GM19463 (cell line): Measurements from ENCODE around the gene UGT1A9.

Experiments
- ATAC-seq: cut with Tn5 transposase; IDR thresholded peaks from one replicate; pipeline ENCODE4 v1.9.1; 2021; ENCODE audit warnings: mild to moderate bottlenecking, moderate library complexity; ENCODE audit not compliant: unreplicated experiment

UGT1A9 gene

GRCh38 chr2:233814056-233814835, 142.5 kb downstream of the UGT1A9 start:
- no peak for ATAC-seq

- no peak for ATAC-seq
These were observed 144.2 kb downstream of the UGT1A9 start for GRCh38 chr2:233815861-233816260.

DNA sequence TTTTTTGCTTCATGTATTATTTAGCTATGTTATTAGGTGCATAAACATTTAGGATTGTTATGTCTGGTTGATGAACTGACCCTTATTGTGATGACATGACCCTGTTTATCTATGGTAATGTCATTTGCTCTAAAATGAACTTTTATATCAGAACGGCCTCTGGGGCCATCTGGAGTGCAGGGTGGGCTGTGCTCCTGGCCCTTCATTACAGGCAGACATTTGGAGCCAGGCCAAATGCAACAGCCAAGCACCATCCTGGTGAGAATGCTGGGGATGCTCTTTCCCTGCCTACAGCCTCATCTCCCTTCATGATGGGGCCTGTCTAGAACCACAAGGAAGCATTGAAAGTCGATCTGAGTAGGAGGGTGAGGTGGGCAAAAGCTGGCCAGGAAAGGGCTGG, 144.6 kb downstream of the UGT1A9 start:
- ATAC-seq: no peak

DNA sequence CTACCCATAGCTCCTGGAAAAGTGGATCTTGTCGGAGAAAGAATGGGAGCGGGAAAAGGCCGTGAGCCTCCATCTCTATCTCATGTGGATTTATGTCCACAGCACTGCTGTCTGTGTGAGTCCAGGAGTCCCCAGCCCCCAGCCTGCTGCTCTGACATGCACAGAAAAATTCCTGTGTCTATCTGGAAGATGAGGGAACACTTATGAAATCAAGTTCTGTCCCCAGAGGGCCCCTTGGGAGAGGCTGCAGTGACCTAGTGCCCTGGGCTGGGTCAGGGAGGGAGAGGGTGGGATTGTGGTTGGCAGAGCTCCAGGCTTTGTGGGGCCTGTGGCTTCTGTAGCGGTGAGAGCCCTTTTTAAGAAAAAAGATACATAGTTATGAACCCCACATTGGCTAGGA, 145.1 kb downstream of the UGT1A9 start:
- ATAC-seq: no peak

DNA sequence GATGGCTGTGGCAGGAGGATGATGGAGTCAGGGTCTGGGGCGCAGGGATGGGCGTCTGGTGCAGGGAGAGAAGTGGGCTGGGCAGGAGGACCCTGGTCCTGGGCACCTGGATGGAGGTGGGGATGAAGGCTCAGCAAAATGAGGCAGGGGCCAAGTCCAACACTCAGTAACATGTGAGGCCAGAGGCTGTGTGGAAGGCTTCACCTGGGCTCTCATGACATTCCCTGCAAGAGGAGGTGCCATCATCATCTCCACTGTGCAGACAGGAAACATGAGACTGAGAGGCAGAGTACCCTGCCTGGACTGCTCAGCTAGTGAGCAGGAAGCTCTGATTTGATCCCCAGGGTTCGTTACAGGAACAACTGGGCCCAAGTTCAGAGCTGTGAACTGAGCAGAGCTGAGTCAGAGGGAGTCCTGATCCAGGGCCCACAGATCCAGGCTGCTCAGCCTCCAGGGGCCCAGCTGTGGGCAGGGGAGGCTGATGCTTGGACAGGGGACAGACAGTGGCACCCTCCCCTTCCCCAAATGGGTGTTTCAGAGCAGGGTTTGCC, 145.7 kb downstream of the UGT1A9 start:
- ATAC-seq: no peak

GRCh38 chr2:233817995-233818638, 146.4 kb downstream of the UGT1A9 start:
- no peak for ATAC-seq

GRCh38 chr2:233818639-233819621, 147.2 kb downstream of the UGT1A9 start:
- ATAC-seq: no peak

DNA sequence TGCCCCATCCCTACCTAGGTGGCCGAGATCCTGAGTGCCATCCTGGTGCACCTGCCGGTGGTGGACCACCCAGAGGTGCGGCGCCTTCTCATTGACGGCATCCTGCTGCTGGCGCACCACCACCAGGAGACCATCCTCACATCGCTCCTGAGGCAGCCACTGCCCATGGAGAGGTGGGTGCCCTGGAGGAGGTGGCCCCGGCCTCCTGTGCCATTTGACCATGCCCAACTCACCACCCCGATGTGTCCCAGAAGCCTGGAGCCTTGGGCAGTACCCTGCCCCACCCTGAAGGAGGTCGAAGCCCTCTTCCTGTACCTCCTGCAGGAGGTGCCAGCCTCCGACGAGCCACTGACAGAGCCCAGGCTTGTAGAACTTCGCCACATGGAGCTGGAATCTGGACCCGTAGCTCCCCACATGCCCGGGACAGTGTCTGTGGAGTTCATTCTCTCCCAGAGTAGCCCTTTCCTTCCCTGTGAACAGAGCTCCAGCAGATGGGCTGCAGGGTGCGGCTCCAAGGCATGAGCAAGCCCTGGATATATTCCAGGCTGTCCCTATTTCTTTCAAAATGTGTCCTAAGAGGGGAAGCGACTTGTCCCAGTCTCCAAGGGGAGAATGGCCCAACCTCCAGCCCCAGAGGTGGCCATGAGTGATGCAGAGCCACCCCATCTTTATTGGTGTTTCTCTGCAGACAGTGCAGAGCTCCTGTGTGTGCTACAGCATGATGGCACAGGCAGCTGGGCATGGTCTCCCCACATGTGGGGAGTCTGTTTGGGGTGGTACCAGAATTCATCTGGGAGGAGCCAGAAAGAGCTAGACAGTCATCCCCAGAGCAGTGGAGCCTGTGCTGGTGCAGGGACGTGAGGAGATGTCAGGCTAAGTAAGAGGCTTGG, 148.4 kb downstream of the UGT1A9 start:
- no peak for ATAC-seq

GRCh38 chr2:233820774-233821105, 149.0 kb downstream of the UGT1A9 start:
- ATAC-seq: no peak

DNA sequence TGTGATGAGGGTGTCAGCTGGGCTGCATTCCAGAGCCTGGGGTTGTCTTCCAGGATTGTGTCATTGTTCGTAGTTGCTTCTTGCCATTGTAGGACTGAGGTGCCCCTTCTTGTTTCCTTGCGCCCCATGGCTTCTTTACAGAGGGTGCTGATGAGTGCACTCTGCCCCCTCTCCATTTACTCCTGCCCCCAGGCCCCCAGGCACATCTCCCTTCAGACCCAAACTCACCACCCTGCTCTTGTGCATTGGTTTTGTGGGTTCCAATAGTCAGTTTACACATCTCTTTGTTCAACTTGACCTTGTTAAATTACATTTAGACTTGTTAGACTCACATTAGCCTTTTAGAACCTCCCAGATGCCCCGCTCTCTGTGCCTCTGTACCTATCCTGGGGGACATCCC, 149.5 kb downstream of the UGT1A9 start:
- ATAC-seq: no peak

DNA sequence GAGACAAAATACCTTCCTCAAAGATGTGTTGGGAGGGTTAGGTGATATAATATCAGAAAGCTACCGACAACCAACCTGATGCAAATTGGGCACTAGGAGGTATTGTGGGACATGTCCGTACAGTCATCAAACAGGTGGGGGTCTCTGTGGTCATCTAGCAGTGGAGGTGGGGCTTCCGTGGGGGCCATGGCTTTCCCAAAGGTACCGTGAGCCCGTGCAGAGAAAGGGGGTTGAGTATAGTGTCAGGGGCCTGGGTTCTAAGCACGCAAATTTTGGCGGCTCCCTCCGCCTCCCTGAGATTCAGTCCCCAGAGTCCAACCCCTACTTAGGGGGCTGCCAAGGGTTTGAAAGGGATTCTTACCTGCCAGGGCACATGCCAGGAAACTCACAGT, 150.0 kb downstream of the UGT1A9 start:
- ATAC-seq: no peak

- no peak for ATAC-seq
These were observed 150.5 kb downstream of the UGT1A9 start for GRCh38 chr2:233822101-233822771.
